Mammary epithelial cell (primary cell): ENCODE results near the gene ASPRV1.

ENCODE experiments used
- CTCF ChIP-seq, 2 donors: IDR thresholded peaks in 1 of 2; conservative IDR thresholded peaks in 1 of 2; 2 replicates each; pipeline ENCODE4 v1.5.1; 2011 to 2012; ENCODE audit warnings: inconsistent platforms in 2 of 2, low read length in 2 of 2, mild to moderate bottlenecking in 2 of 2, control low read depth in 1 of 2, low read depth in 1 of 2; ENCODE audit not compliant: insufficient read depth in 1 of 2; ENCODE audit errors: extremely low read depth in 1 of 2
- EZH2 ChIP-seq: IDR thresholded peaks from 2 replicates; pipeline ENCODE4 v1.6.1; 2012; ENCODE audit warnings: low read length, inconsistent platforms, borderline replicate concordance

DNA sequence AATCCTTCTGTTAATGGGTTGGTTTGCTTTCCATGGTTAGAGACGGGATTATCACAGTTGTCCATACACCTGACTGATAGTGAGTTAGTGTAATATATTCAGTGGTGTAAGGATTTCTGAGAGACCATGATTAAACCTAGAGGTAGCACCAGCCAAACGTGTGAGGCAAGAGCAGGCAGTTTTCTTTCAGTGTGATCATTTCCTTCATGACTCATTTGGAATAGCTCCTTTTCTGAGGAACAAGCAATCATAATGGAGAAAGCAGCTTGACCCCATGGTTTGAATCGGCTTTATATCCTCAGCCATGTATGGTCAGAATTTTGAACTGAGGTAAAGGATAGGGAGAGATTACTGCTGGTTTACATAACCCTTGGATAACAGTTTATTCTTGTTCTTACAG, 43.6 kb downstream of the ASPRV1 start:
- no peak for TF ChIP-seq CTCF (conservative IDR thresholded peaks at IDR 0.05 in 1 of 2, IDR thresholded peaks at IDR 0.05 in 1 of 2; ENCODE audit: extremely low read depth in 1 of 2, insufficient read depth in 1 of 2, low read depth in 1 of 2, low read length in 2 of 2)
- TF ChIP-seq EZH2: no peak
